Suprapubic skin (tissue), 4 donors: ENCODE measurements around the gene FKBP5.

Source experiments
- CTCF ChIP-seq, 2 donors: fragments of 200-600 bp in 1 of 2; fragments of 450-650 bp in 1 of 2; sonication (generic) in 1 of 2; IDR thresholded peaks; one replicate each; pipeline ENCODE4 v1.5.1; 2016 to 2019; ENCODE audit warnings: antibody characterized with exemption in 2 of 2, mild to moderate bottlenecking in 1 of 2, moderate library complexity in 1 of 2
- EP300 ChIP-seq: sonication (generic); formaldehyde crosslinking; IDR thresholded peaks from one replicate; pipeline ENCODE4 v1.6.1; 2017; ENCODE audit warnings: antibody characterized with exemption
- POLR2AphosphoS5 ChIP-seq, 3 donors: sonication (generic); formaldehyde crosslinking; IDR thresholded peaks; one replicate each; pipeline ENCODE4 v1.6.1; 2017; ENCODE audit warnings: antibody characterized with exemption in 3 of 3

- TF ChIP-seq CTCF (IDR thresholded peaks at IDR 0.05) (no peak), EP300 (no peak), POLR2AphosphoS5 (IDR thresholded peaks at IDR 0.05) (no peak)
These were observed 146.9 kb downstream of the FKBP5 start for GRCh38 chr6:35541836-35542235.
